GM23338 (cell line): ENCODE measurements around the gene SYT17. TPM values are rescaled to one million over a fixed set of nuclear protein-coding genes. Genes with fewer than 3 reads are reported as not detected.

Source experiments
- ATAC-seq: fragments of 200-7000 bp; cut with Tn5 transposase; 3 replicates; pipeline ENCODE4 v1.9.1; 2020
- DNase-seq: peaks from one replicate; pipeline ENCODE4 v3.0.0-alpha.2; 2015; ENCODE audit warnings: low spot score
- H2AFZ ChIP-seq: fragments of 200-600 bp; sonication (generic); 2 replicates; pipeline ENCODE4 v1.8.0; 2016; ENCODE audit warnings: antibody characterized with exemption, mild to moderate bottlenecking, moderate library complexity
- H3F3A ChIP-seq: fragments of 200-600 bp; sonication (generic); replicated peaks from 2 replicates; pipeline ENCODE4 v1.8.0; 2017; ENCODE audit warnings: antibody characterized with exemption, mixed run types, low read depth
- H3K27ac ChIP-seq: fragments of 200-600 bp; sonication (generic); 2 replicates; pipeline ENCODE4 v1.6.1; 2016; ENCODE audit warnings: low read depth
- H3K27me3 ChIP-seq: fragments of 200-600 bp; sonication (generic); 2 replicates; pipeline ENCODE4 v1.8.0; 2016; ENCODE audit warnings: mild to moderate bottlenecking, mixed run types, moderate library complexity; ENCODE audit not compliant: insufficient read depth
- H3K36me3 ChIP-seq: fragments of 200-600 bp; sonication (generic); 2 replicates; pipeline ENCODE4 v1.8.0; 2016; ENCODE audit warnings: mild to moderate bottlenecking; ENCODE audit not compliant: insufficient read depth
- H3K4me1 ChIP-seq: fragments of 200-600 bp; sonication (generic); 2 replicates; pipeline ENCODE4 v1.8.0; 2016; ENCODE audit warnings: mild to moderate bottlenecking, moderate library complexity; ENCODE audit not compliant: insufficient read depth
- H3K4me2 ChIP-seq: fragments of 200-600 bp; sonication (generic); 2 replicates; pipeline ENCODE4 v1.7.1; 2017; ENCODE audit warnings: mixed run types
- H3K4me3 ChIP-seq: fragments of 200-600 bp; sonication (generic); 2 replicates; pipeline ENCODE4 v1.6.1; 2016; ENCODE audit warnings: mixed run types
- H3K79me2 ChIP-seq: fragments of 200-600 bp; sonication (generic); replicated peaks from 2 replicates; pipeline ENCODE4 v1.8.0; 2017; ENCODE audit warnings: mild to moderate bottlenecking; ENCODE audit not compliant: insufficient read depth
- H3K9me2 ChIP-seq: fragments of 200-600 bp; sonication (generic); 2 replicates; pipeline ENCODE4 v1.8.0; 2017; ENCODE audit not compliant: insufficient read depth
- H4K20me1 ChIP-seq: fragments of 200-600 bp; sonication (generic); replicated peaks from 2 replicates; pipeline ENCODE4 v1.8.0; 2017; ENCODE audit warnings: mild to moderate bottlenecking; ENCODE audit not compliant: insufficient read depth
- H3K27ac Mint-ChIP-seq: 2 replicates; pipeline ENCODE4 v1.8.0; 2020; ENCODE audit warnings: inconsistent platforms, mild to moderate bottlenecking, moderate library complexity, mixed read lengths
- H3K27me3 Mint-ChIP-seq: 3 replicates; pipeline ENCODE4 v1.8.0; 2022; ENCODE audit warnings: low read depth, mild to moderate bottlenecking, moderate library complexity, mixed read lengths, inconsistent platforms; ENCODE audit not compliant: insufficient read depth, poor library complexity
- H3K36me3 Mint-ChIP-seq: 3 replicates; pipeline ENCODE4 v1.8.0; 2021; ENCODE audit warnings: low read depth, mild to moderate bottlenecking, inconsistent platforms, moderate library complexity, mixed read lengths
- H3K4me1 Mint-ChIP-seq: 3 replicates; pipeline ENCODE4 v1.8.0; 2020; ENCODE audit warnings: mild to moderate bottlenecking, inconsistent platforms, mixed read lengths
- H3K4me3 Mint-ChIP-seq: 3 replicates; pipeline ENCODE4 v1.8.0; 2021; ENCODE audit warnings: moderate library complexity, mild to moderate bottlenecking, inconsistent platforms, mixed read lengths
- H3K9me3 Mint-ChIP-seq: 3 replicates; pipeline ENCODE4 v1.8.0; 2020; ENCODE audit warnings: moderate library complexity, mild to moderate bottlenecking, inconsistent platforms, mixed read lengths
- CREB1 ChIP-seq: fragments of 250-450 bp; sonication (Bioruptor Pico); IDR thresholded peaks from 2 replicates; pipeline ENCODE4 v1.5.0; 2020; ENCODE audit warnings: low read depth, mild to moderate bottlenecking, moderate library complexity
- ETS1 ChIP-seq: IDR thresholded peaks from 2 replicates; pipeline ENCODE4 v1.6.1; 2016; ENCODE audit warnings: antibody characterized with exemption
- EZH2 ChIP-seq: fragments of 200-600 bp; sonication (generic); IDR thresholded peaks from one replicate; pipeline ENCODE4 v1.8.0; 2017; ENCODE audit warnings: antibody characterized with exemption, mild to moderate bottlenecking, low read depth; ENCODE audit not compliant: unreplicated experiment
- EZH2phosphoT487 ChIP-seq: fragments of 200-600 bp; sonication (generic); IDR thresholded peaks from one replicate; pipeline ENCODE4 v1.8.1; 2018; ENCODE audit warnings: antibody characterized with exemption; ENCODE audit not compliant: unreplicated experiment
- JUNB ChIP-seq: IDR thresholded peaks from one replicate; pipeline ENCODE4 v1.6.1; 2016; ENCODE audit warnings: antibody characterized with exemption; ENCODE audit not compliant: unreplicated experiment
- NANOG ChIP-seq: IDR thresholded peaks from 2 replicates; pipeline ENCODE4 v1.6.1; 2016; ENCODE audit warnings: antibody characterized with exemption, borderline replicate concordance
- POLR2AphosphoS5 ChIP-seq: IDR thresholded peaks from 2 replicates; pipeline ENCODE4 v1.6.1; 2016; ENCODE audit warnings: antibody characterized with exemption, low read depth
- STAT1 ChIP-seq: IDR thresholded peaks from one replicate; pipeline ENCODE4 v1.6.1; 2016; ENCODE audit warnings: antibody characterized with exemption; ENCODE audit not compliant: unreplicated experiment
- ZNF114 ChIP-seq: fragments of 250-450 bp; sonication (Bioruptor Pico); IDR thresholded peaks from 2 replicates; pipeline ENCODE4 v1.5.0; 2020; ENCODE audit warnings: mild to moderate bottlenecking, moderate library complexity
- ZNF331 ChIP-seq: fragments of 250-450 bp; sonication (Bioruptor Pico); IDR thresholded peaks from 2 replicates; pipeline ENCODE4 v1.5.0; 2020; ENCODE audit warnings: low read depth, mild to moderate bottlenecking, moderate library complexity
- polyA plus RNA-seq: library from polyadenylated mRNA; unstranded; fragments of >200 nt; fragmentation: Nextera tagmentation; extraction: Ambion mirVana; gene quantifications from 2 replicates; pipeline ENCODE4 v1.2.1, GENCODE V29; 2016
- total RNA-seq: library from RNA; depleted of rRNA; stranded (reverse); fragments of >200 nt; shearing (Covaris generic); gene quantifications from 2 replicates; pipeline ENCODE4 v1.2.3, GENCODE V29; 2014
- TF ChIP-seq, protein P1 (sequence below), 2 experiments: fragments of 200-600 bp in 1 of 2; sonication (generic) in 1 of 2; conservative IDR thresholded peaks; 2 replicates each; pipeline versions ENCODE4 v1.5.1 to v1.6.1; 2016 to 2017; ENCODE audit warnings: antibody characterized with exemption in 2 of 2, low read depth in 2 of 2, mild to moderate bottlenecking in 2 of 2, moderate library complexity in 1 of 2
- TF ChIP-seq, protein P2 (sequence below): IDR thresholded peaks from one replicate; pipeline ENCODE4 v1.6.1; 2018; ENCODE audit warnings: antibody characterized with exemption; ENCODE audit not compliant: unreplicated experiment
- TF ChIP-seq, protein P3 (sequence below): fragments of 250-450 bp; sonication (Bioruptor Pico); IDR thresholded peaks from 2 replicates; pipeline ENCODE4 v1.5.0; 2020; ENCODE audit warnings: mild to moderate bottlenecking, moderate library complexity

The SYT17 gene
- total and polyA plus RNA-seq, 2 experiments from 2014 or later: 5.3 to 9.5 TPM

- Histone ChIP-seq H3K9me2 (no peaks in the 10 kb centered on the region), H3K4me1 (0 out of 2 replicates have a peak, but pooled peaks cover 3% of the 10 kb centered on the region), H3F3A (no peaks in the 10 kb centered on the region), H3K27ac (no peak overlapping the region), H3K79me2 (no peaks in the 10 kb centered on the region), H3K27me3 (no peaks in the 10 kb centered on the region), H4K20me1 (no peaks in the 10 kb centered on the region), H2AFZ (no peak overlapping the region), H3K36me3 (no peaks in the 10 kb centered on the region), H3K4me2 (no peak overlapping the region), H3K4me3 (no peak overlapping the region)
- H3K4me1 Mint-ChIP-seq: no peaks in the 10 kb centered on the region
- no peak overlapping the region for H3K27ac Mint-ChIP-seq
- H3K36me3 Mint-ChIP-seq: no peaks in the 10 kb centered on the region; the same call in 2 of the 3 replicates
- TF ChIP-seq STAT1 (no peak), POLR2AphosphoS5 (no peak), EZH2 (no peak), NANOG (no peak), JUNB (no peak), ETS1 (no peak), CREB1 (CRISPR knock-in tag) (no peak), ZNF331 (no peak), ZNF114 (CRISPR knock-in tag) (no peak), EZH2phosphoT487 (no peak)
- TF ChIP-seq, protein P1, sequence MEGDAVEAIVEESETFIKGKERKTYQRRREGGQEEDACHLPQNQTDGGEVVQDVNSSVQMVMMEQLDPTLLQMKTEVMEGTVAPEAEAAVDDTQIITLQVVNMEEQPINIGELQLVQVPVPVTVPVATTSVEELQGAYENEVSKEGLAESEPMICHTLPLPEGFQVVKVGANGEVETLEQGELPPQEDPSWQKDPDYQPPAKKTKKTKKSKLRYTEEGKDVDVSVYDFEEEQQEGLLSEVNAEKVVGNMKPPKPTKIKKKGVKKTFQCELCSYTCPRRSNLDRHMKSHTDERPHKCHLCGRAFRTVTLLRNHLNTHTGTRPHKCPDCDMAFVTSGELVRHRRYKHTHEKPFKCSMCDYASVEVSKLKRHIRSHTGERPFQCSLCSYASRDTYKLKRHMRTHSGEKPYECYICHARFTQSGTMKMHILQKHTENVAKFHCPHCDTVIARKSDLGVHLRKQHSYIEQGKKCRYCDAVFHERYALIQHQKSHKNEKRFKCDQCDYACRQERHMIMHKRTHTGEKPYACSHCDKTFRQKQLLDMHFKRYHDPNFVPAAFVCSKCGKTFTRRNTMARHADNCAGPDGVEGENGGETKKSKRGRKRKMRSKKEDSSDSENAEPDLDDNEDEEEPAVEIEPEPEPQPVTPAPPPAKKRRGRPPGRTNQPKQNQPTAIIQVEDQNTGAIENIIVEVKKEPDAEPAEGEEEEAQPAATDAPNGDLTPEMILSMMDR (conservative IDR thresholded peaks at IDR 0.05; ENCODE audit: low read depth in 2 of 2): no peak
- TF ChIP-seq, protein P2, sequence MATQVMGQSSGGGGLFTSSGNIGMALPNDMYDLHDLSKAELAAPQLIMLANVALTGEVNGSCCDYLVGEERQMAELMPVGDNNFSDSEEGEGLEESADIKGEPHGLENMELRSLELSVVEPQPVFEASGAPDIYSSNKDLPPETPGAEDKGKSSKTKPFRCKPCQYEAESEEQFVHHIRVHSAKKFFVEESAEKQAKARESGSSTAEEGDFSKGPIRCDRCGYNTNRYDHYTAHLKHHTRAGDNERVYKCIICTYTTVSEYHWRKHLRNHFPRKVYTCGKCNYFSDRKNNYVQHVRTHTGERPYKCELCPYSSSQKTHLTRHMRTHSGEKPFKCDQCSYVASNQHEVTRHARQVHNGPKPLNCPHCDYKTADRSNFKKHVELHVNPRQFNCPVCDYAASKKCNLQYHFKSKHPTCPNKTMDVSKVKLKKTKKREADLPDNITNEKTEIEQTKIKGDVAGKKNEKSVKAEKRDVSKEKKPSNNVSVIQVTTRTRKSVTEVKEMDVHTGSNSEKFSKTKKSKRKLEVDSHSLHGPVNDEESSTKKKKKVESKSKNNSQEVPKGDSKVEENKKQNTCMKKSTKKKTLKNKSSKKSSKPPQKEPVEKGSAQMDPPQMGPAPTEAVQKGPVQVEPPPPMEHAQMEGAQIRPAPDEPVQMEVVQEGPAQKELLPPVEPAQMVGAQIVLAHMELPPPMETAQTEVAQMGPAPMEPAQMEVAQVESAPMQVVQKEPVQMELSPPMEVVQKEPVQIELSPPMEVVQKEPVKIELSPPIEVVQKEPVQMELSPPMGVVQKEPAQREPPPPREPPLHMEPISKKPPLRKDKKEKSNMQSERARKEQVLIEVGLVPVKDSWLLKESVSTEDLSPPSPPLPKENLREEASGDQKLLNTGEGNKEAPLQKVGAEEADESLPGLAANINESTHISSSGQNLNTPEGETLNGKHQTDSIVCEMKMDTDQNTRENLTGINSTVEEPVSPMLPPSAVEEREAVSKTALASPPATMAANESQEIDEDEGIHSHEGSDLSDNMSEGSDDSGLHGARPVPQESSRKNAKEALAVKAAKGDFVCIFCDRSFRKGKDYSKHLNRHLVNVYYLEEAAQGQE: no peak
- TF ChIP-seq, protein P3, sequence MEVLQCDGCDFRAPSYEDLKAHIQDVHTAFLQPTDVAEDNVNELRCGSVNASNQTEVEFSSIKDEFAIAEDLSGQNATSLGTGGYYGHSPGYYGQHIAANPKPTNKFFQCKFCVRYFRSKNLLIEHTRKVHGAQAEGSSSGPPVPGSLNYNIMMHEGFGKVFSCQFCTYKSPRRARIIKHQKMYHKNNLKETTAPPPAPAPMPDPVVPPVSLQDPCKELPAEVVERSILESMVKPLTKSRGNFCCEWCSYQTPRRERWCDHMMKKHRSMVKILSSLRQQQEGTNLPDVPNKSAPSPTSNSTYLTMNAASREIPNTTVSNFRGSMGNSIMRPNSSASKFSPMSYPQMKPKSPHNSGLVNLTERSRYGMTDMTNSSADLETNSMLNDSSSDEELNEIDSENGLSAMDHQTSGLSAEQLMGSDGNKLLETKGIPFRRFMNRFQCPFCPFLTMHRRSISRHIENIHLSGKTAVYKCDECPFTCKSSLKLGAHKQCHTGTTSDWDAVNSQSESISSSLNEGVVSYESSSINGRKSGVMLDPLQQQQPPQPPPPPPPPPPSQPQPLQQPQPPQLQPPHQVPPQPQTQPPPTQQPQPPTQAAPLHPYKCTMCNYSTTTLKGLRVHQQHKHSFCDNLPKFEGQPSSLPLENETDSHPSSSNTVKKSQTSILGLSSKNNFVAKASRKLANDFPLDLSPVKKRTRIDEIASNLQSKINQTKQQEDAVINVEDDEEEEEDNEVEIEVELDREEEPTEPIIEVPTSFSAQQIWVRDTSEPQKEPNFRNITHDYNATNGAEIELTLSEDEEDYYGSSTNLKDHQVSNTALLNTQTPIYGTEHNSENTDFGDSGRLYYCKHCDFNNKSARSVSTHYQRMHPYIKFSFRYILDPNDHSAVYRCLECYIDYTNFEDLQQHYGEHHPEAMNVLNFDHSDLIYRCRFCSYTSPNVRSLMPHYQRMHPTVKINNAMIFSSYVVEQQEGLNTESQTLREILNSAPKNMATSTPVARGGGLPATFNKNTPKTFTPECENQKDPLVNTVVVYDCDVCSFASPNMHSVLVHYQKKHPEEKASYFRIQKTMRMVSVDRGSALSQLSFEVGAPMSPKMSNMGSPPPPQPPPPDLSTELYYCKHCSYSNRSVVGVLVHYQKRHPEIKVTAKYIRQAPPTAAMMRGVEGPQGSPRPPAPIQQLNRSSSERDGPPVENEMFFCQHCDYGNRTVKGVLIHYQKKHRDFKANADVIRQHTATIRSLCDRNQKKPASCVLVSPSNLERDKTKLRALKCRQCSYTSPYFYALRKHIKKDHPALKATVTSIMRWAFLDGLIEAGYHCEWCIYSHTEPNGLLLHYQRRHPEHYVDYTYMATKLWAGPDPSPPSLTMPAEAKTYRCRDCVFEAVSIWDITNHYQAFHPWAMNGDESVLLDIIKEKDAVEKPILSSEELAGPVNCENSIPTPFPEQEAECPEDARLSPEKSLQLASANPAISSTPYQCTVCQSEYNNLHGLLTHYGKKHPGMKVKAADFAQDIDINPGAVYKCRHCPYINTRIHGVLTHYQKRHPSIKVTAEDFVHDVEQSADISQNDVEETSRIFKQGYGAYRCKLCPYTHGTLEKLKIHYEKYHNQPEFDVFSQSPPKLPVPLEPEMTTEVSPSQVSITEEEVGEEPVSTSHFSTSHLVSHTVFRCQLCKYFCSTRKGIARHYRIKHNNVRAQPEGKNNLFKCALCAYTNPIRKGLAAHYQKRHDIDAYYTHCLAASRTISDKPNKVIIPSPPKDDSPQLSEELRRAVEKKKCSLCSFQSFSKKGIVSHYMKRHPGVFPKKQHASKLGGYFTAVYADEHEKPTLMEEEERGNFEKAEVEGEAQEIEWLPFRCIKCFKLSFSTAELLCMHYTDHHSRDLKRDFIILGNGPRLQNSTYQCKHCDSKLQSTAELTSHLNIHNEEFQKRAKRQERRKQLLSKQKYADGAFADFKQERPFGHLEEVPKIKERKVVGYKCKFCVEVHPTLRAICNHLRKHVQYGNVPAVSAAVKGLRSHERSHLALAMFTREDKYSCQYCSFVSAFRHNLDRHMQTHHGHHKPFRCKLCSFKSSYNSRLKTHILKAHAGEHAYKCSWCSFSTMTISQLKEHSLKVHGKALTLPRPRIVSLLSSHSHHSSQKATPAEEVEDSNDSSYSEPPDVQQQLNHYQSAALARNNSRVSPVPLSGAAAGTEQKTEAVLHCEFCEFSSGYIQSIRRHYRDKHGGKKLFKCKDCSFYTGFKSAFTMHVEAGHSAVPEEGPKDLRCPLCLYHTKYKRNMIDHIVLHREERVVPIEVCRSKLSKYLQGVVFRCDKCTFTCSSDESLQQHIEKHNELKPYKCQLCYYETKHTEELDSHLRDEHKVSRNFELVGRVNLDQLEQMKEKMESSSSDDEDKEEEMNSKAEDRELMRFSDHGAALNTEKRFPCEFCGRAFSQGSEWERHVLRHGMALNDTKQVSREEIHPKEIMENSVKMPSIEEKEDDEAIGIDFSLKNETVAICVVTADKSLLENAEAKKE: no peak
- H3K4me3 Mint-ChIP-seq: no peak overlapping the region
- no peak for ATAC-seq
- no peak for DNase-seq
- H3K27me3 Mint-ChIP-seq: peaks cover 2% of the 10 kb centered on the region
- H3K9me3 Mint-ChIP-seq: peaks cover 10% of the 10 kb centered on the region; the same call in 2 of the 3 replicates
Observed at GRCh38 chr16:19145010-19145409, 23.0 kb upstream of the SYT17 start.
